Upper lobe of left lung (tissue), 4 donors: Measurements from ENCODE around the gene EXOC2.

Experiments used
- CTCF ChIP-seq, 6 experiments: fragments of 450-650 bp in 4 of 6; fragments of 200-600 bp in 2 of 6; sonication (generic) in 2 of 6; IDR thresholded peaks; one replicate each; pipeline ENCODE4 v1.5.1; 2016 to 2019; ENCODE audit warnings: antibody characterized with exemption in 6 of 6
- EP300 ChIP-seq, 4 donors: sonication (generic); formaldehyde crosslinking; IDR thresholded peaks; one replicate each; pipeline ENCODE4 v1.5.1; 2017; ENCODE audit warnings: antibody characterized with exemption in 4 of 4, control low read depth in 2 of 4
- POLR2AphosphoS5 ChIP-seq, 2 donors: sonication (generic); formaldehyde crosslinking; IDR thresholded peaks; one replicate each; pipeline ENCODE4 v1.5.1; 2017; ENCODE audit warnings: antibody characterized with exemption in 2 of 2

- TF ChIP-seq POLR2AphosphoS5 (IDR thresholded peaks at IDR 0.05) (no peak), CTCF (IDR thresholded peaks at IDR 0.05) (no peak), EP300 (IDR thresholded peaks at IDR 0.05) (no peak)
Measured at GRCh38 chr6:606829-607379, 86.0 kb downstream of the EXOC2 start.
